Nucleus accumbens (tissue), 56 donors: ENCODE data around the gene YWHAG.
A peak's percentile ranks its signal among the peaks of the same experiment; 100 is the strongest.
"Not testable (repeated sequence)": the region's sequence is repeated elsewhere in the genome, so short reads cannot be mapped to it uniquely, and the experiment has no call there.

Source experiments
- DNase-seq, 56 donors: peaks; one replicate each; lab custom pipeline; 2025; lab: John Stamatoyannopoulos, UW

YWHAG gene

DNA sequence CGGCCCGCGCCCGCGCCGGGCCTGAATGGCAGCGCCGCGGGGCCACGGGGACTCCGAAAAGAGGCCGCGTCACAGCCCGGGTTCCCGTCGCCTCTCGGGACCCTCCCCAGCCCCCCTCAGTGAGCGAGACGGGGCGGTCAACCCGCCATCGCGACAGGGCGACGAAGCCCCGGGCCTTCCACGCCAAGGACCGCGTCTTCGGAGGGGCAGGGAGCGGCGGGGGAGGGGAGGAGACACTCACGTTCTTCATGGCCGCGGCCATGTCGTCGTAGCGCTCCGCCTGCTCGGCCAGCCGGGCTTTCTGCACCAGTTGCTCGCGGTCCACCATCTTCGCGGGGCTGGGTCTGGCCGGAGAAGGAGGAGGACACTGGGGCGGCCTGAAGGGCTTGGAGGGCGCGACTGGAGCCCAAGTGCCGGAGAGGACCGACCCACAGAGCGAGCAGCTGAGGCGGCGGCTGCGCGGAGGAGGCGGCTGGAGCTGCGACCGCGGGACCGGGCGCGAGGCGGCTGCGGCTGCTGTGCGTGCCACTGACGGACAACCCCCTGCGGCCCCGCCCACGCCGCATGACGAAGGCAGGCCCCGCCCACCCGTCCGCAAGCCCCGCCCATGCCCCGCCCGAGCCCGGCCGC is at the start of gene YWHAG:
TSS of gene YWHAG (minus strand) at position 511 of the 630 bp plus-strand sequence. CDS start at position 328, 183 bp downstream.
- DNase-seq = peak in 55 of 56 donors; percentile 78 to 100 (median 97)

DNA sequence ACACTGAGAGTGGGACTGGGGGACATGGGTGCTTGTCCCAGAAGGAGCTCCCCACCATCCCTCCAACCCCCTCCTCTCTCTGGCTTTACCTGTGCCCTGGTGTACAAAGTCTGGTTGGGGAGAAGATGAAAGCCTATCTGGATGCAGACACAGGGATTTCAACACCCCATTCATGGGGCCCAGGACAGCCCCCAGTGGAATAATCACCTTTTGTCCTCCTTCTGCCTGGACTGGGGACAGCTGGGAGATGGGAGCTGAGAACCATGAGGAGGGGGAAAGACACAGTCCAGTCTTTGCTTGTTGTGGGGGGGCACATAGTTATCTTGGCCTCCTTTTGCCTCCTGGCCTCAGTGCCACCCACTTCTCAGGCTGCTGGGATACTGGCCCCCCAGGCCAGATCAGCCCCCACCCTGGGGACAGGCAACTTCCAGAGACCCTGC is 49.4 kb upstream of the YWHAG start:
- DNase-seq = no peak

DNA sequence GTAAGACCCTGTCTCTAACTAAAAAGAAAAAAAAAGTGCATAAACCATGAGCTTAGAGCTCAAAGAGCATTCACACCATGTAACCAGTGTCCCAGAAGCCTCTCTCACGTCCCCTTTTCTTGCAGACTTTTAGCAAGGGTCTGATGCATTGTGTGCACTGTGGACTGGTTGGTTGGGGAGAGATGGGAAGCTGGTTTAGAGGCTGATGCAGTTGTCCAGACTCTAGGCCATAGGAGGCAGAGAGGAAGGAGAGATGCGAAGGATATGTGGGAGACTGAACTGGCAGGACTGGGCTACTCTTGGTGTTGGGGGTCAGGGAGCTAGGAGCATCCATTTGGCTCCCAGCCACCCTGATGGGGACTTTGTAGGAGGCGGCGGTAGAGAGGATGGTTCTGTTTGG is 48.9 kb upstream of the YWHAG start:
- no peak for DNase-seq

DNA sequence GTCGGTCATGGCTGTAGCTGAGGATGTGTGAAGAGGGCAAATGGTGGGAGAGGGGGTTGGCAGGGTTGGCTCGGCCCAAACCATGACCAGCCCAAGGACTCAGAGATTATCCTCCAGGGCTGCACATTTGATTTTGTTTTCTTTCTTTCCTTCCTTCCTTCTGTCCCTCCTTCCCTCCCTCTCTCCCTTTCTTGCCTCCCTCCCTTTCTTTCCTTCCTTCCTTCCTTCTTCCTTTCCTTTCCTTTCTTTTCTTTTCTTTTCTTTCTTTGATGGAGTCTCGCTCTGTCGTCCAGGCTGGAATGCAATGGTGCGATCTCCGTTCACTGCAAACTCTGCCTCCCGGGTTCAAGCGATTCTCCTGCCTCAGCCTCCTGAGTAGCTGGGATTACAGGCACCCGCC is 46.9 kb upstream of the YWHAG start:
- DNase-seq = no peak

- peak in 2 of 56 donors; percentile 1 to 8 for DNase-seq
These were observed 45.1 kb upstream of the YWHAG start for GRCh38 chr7:76403780-76404494.

DNA sequence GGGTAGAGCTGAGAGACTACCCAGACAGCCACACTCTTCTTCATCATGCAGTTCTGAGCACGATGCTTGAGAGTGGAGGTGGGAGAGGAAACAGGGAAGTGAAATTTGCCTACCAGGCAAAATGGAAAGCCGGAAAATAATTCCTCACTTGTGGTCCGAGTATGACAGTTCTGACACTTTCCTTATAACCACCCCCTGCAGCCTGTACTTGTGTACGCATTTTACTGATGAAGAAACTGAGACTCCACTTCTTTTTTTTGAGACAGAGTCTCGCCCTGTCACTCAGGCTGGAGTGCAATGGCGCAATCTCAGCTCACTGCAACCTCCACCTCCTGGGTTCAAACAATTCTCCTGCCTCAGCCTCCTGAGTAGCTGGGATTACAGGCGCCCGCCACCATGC is 44.3 kb upstream of the YWHAG start:
- peak in 1 of 56 donors; percentile 2 for DNase-seq

GRCh38 chr7:76400248-76400647 is 41.5 kb upstream of the YWHAG start:
- no peak for DNase-seq

GRCh38 chr7:76397409-76398183 is 38.8 kb upstream of the YWHAG start:
- peak; percentile 11 to 86 (median 55) for DNase-seq

- DNase-seq = peak in 1 of 56 donors; percentile 40
These were observed 38.1 kb upstream of the YWHAG start for GRCh38 chr7:76396864-76397263.

- peak in 44 of 56 donors; percentile 7 to 90 (median 46) for DNase-seq
These were observed 37.4 kb upstream of the YWHAG start for GRCh38 chr7:76395965-76396726.

- not testable (repeated sequence) for DNase-seq
These were observed 36.8 kb upstream of the YWHAG start for GRCh38 chr7:76395605-76395964.

DNA sequence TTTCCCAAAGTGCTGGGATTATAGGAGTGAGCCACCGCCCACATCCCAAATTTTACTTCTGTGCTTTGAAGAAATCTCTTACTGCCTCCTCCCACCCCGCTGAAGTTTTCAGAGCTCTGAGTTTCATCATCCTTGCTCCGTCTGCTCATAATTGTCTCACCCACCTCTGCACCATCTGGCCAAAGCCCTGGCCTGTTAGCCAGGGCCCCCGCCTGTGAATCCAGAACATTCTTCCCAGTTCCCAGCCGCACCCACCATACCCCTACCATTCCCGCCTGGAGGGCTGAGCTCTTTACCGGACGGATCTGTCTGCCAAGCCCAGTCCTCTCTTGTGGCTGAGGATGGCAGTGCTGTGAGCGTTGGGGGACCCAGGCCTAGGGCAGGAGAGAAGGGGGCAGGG is 36.2 kb upstream of the YWHAG start:
- DNase-seq = peak in 6 of 56 donors; percentile 9 to 27 (median 17)

DNA sequence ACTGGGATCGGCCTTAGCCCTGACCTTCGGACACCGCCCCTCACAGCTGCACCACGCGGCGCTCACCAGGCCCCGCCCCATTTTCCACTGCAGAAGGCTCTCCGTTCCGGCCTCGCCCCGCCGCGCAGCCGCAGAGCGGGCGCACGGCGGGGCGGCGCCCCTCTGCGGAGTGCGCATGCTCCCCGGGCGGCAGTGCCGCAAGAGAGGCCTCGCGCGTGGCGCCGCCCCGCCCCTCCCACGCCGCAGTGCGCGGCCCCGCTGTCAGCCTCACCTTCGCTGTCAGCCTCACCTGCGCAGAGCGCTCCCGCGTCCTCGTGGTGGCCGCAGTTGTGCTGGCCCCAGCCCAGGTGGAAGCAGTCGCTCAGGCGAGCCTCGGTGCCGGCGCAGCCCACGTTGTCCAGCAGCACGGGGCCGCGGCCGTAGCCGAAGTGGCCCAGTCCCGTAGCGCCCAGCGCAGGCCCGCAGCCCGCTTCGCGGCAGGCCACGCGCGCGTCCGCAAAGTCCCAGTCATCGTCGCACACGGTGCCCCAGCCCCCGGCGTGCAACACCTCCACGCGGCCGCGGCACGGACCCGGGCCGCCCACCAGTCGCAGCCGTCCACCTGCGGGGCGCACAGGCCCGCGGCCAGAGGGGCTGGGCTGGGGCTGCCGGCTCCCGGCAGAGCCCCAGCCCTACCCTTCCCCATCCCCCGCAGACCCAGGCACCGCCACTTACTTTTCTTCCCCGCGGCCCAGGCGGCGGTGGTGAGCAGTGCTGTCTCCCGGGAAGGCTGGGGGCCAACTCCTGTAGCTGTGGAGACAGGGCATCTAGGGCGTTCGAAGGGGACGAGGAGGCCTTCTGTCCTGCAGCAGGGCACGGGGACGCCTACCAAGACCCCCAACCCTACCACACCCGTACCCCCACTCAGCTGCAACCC is 34.6 kb upstream of the YWHAG start:
- DNase-seq = peak; percentile 49 to 96 (median 86)

DNA sequence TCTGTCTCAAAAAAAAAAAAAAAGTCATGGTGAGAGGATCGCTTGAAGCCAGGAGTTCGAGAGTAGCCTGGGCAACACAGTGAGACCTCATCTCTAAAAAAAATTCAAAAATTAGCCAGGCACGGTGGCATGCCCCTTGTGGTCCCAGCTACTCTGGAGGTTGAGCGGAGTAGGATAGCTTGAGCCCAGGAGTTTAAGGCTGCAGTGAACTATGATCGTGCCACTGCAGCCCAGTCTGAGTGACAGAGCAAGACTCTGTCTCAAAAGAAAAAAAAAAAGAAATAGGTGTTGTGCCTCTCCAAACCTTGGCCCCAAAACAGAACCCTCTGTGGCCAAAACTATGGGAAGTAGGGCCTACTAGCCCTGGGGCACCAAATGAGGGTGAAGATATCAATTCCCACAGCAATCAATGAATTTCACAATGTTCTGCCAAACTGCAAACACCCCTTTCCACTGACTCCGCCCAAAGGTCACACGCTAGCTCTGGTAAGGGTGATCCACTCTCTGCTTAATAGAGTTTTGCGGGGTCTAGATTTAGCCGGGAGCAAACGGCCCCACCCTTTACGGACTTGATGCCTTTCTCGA is 33.8 kb upstream of the YWHAG start:
- DNase-seq = no peak

DNA sequence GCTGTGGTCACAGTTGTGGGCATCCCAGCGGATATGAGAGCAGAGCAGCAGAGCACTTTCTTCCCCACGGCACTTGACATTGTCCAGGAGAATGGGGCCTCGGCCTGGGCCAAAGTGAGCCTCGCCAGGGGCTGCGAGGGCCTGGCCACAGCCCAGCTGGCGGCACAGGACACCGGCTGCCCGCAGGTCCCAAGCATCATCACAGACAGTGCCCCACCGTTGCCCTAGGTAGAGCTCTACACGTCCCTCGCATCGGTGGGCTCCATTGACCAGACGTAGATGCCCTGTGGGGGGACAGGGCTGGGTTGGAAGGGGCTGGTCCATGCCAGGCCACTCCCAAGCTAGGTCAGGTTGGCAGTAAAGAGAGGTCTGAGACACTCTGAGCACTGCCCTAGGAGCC is 31.3 kb upstream of the YWHAG start:
- DNase-seq = no peak

GRCh38 chr7:76387789-76388188 is 29.0 kb upstream of the YWHAG start:
- not testable (repeated sequence) for DNase-seq

DNA sequence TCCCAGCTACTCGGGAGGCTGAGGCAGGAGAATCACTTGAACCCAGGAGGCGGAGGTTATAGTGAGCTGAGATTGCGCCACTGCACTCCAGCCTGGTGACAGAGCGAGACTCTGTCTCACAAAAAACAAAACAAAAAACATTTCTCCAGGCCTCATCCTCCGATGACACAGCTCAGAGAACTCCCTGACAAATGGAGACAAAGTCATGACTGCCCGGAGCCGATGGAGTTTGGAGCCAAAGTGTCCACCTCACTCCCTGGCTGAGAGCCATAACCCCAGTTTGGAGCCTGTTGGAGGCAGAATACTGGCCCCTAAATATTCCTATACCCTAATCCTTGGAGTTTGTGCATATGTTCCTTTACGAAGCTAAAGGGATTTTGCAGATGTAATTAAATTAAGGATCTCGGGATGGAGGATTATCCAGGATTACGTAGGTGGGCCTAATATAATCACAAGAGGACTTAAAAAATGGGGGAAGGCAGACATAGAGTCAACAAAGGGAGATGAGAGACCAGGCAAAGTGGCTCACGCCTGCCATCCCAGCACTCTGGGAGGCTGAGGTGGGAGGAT is 28.0 kb upstream of the YWHAG start:
- DNase-seq = no peak

GRCh38 chr7:76383089-76383944 is 24.5 kb upstream of the YWHAG start:
- DNase-seq = no peak
